ENCODE measurements around the gene RAB30.

DNA sequence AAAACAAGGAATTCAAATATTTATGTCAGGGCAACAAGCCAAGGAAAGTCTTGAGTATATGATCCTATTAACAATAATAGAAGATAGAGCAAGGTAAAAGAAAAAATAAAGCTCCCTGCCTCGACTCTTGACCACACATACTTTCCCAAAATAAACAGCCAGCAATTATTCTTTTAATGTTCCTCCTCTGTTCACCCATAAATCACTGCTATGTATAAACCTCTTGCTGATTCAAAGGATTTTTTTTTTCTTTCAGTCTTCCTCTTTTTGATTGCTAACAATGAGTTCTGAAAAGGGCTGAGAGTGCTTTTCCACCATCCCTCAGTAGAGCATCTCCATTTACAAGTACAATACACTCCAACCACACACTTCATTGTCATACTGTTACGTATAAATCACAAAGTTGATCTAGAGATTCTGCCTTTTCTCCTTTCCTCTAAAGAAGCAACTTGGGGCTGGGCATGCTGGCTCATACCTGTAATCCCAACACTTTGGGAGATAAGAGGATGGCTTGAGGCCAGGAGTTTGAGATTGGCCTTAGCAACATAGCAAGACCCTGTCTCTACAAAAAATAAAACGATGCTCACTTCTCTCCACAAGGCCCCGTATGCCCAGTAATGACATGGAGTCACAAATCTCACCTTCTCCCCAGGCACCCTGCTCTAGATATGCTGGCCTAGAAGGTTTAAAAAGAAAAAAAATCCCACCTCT is 24.0 kb downstream of the RAB30 start:
- no peak for TF ChIP-seq POLR2A (IDR thresholded peaks at IDR 0.05)
- TF ChIP-seq CTCF (IDR thresholded peaks at IDR 0.05) = no peak
